Esophagus muscularis mucosa (tissue), 3 donors: ENCODE results near the gene SLC4A3.

Experiments
- CTCF ChIP-seq, 3 experiments: fragments of 200-600 bp in 2 of 3; fragments of 450-650 bp in 1 of 3; sonication (generic) in 2 of 3; IDR thresholded peaks; one replicate each; pipeline ENCODE4 v1.5.1; 2017 to 2019; ENCODE audit warnings: antibody characterized with exemption in 3 of 3, mild to moderate bottlenecking in 2 of 3, moderate library complexity in 1 of 3
- EP300 ChIP-seq: sonication (generic); formaldehyde crosslinking; IDR thresholded peaks from one replicate; pipeline ENCODE4 v1.6.1; 2017; ENCODE audit warnings: antibody characterized with exemption

GRCh38 chr2:219662566-219662965 is 35.1 kb downstream of the SLC4A3 start:
- TF ChIP-seq CTCF (IDR thresholded peaks at IDR 0.05) (no peak), EP300 (no peak)
